HG02981 (cell line): ENCODE results near the gene PTPRR.

Experiments used
- ATAC-seq: cut with Tn5 transposase; IDR thresholded peaks from one replicate; pipeline ENCODE4 v1.9.1; 2021; ENCODE audit warnings: mild to moderate bottlenecking, moderate library complexity; ENCODE audit not compliant: unreplicated experiment

The PTPRR gene

GRCh38 chr12:70709022-70709421, 211.5 kb downstream of the PTPRR start:
- no peak for ATAC-seq

GRCh38 chr12:70706611-70707010, 213.9 kb downstream of the PTPRR start:
- ATAC-seq: no peak

- ATAC-seq: no peak
These were observed 222.2 kb downstream of the PTPRR start for GRCh38 chr12:70698345-70698744.

GRCh38 chr12:70695361-70696023, 225.0 kb downstream of the PTPRR start:
- no peak for ATAC-seq

GRCh38 chr12:70692681-70693288, 227.8 kb downstream of the PTPRR start:
- ATAC-seq: no peak

- ATAC-seq: no peak
These were observed 229.4 kb downstream of the PTPRR start for GRCh38 chr12:70691018-70691672.

GRCh38 chr12:70686907-70687306, 233.6 kb downstream of the PTPRR start:
- ATAC-seq: no peak

GRCh38 chr12:70686299-70686698, 234.2 kb downstream of the PTPRR start:
- no peak for ATAC-seq

- no peak for ATAC-seq
These were observed 236.6 kb downstream of the PTPRR start for GRCh38 chr12:70683976-70684375.

GRCh38 chr12:70671698-70672097, 248.8 kb downstream of the PTPRR start:
- no peak for ATAC-seq

GRCh38 chr12:70670948-70671347, 249.6 kb downstream of the PTPRR start:
- no peak for ATAC-seq

GRCh38 chr12:70667253-70667652, 253.3 kb downstream of the PTPRR start:
- no peak for ATAC-seq

- no peak for ATAC-seq
These were observed 254.2 kb downstream of the PTPRR start for GRCh38 chr12:70666364-70666763.

- no peak for ATAC-seq
These were observed 256.1 kb downstream of the PTPRR start for GRCh38 chr12:70664465-70664881.

- ATAC-seq: no peak
These were observed 256.7 kb downstream of the PTPRR start for GRCh38 chr12:70663838-70664237.

GRCh38 chr12:70661466-70662161, 258.9 kb downstream of the PTPRR start:
- no peak for ATAC-seq

GRCh38 chr12:70660620-70661219, 259.8 kb downstream of the PTPRR start:
- ATAC-seq: no peak

GRCh38 chr12:70660002-70660604, 260.4 kb downstream of the PTPRR start:
- no peak for ATAC-seq

GRCh38 chr12:70659077-70659606, 261.4 kb downstream of the PTPRR start:
- ATAC-seq: no peak

- ATAC-seq: no peak
These were observed 262.8 kb downstream of the PTPRR start for GRCh38 chr12:70657616-70658286.
